Fibroblast of skin of left biceps (primary cell): ENCODE data around the gene GANC.
"Not testable (repeated sequence)": the region's sequence is repeated elsewhere in the genome, so short reads cannot be mapped to it uniquely, and the experiment has no call there.

Experiments
- DNase-seq, 2 experiments: peaks; one replicate each; pipeline ENCODE4 v3.0.0-alpha.2; 2013; ENCODE audit warnings: low read depth in 2 of 2

Gene GANC

DNA sequence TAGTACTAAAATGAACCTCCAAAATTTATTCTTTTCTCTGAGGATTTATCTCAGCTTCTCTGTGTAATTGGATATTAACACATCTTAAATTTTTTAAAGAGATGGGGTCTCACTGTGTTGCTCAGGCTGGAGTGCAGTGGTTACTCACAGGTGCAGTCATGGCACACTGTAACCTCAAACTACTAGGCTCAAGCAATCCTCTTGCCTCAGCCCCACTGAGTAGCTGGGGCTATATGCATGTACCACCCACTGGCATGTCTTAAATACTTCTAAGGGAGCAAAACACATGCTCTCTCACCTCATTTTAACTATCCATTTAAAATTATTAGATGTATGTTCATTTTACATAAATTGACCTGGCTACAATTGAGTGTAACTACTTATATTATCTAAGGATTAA is 11.6 kb downstream of the GANC start:
- no peak for DNase-seq

DNA sequence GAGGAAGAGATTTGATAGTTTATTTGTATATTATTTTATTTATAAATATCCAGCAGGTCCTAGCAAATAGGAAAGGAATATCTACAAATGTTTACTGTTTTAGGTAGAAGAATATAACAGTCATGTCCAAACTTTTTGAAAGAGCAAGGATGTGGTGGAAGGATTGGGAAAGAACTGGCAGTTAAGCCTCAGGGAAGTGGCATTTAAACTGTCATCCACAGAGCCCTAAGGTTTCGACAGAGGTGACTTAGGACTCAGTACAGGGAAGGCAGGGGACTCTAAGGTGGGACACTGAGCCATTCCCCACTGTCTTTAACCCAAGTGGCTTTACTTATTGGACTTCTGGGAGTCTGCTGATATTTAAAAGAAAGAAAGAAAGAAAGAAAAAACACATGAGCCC is 12.0 kb downstream of the GANC start:
- no peak for DNase-seq

DNA sequence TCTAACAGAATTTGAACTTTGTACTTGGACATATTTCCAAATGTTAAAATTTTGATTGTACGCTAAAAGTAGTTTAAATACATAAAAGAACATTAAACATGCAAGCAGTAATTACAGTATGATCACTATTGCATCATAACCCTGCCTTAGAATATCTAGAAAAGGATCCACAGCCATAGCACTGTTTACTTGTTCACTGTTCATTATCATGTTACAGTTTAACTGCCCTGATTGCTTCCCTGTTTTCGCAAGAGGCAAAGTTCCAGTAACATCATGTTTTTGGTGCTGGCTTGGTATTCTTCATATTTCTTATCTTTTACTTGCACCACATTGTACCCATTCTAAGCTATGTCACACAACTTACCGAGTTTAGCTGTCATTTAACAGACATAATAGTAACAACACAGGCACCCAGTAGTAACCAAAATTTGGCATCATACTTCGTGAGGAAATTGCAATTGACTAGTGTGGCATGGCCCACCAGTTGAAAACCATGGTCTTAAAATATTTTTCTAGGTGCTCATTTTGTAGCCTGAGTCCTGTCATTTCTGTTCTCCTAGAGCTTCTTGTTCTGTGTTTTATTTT is 13.5 kb downstream of the GANC start:
- DNase-seq, result no peak

DNA sequence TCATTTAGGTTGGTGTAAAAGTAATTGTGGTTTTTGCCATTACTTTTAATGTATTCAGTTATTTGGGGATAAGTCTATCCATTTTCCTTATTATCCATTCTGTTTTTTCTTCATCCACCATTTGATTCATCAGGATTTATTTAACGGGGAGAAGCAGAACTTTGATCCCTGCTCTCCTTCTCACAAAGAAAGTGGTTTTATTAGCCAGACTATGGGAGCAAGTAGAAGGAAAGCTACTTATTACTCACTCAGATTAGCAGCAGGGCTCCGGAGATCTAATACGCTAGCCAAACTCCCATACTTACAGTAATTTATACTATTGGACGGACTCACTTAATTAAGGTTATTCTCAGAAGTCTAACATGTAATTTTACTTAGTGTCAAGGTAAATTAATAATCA is 14.9 kb downstream of the GANC start:
- DNase-seq, result no peak

DNA sequence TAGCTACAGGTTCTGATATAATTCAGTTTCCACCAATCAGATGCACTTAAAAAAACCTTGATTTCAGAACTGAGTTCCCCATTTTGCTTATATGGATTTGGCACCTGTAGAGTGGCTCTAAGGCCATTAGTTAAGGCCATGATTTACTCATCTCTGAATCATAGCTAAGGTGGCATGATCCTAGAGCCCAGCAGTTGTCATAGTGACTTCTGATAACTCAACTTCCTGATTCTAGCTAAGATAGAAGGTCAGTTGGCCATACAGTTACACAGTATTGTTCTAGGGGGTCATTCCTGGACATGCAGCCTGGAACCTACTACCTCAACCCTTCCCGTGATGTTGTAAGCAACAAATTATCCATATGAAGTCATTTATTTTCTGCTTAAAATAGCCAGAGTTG is 16.2 kb downstream of the GANC start:
- no peak for DNase-seq

DNA sequence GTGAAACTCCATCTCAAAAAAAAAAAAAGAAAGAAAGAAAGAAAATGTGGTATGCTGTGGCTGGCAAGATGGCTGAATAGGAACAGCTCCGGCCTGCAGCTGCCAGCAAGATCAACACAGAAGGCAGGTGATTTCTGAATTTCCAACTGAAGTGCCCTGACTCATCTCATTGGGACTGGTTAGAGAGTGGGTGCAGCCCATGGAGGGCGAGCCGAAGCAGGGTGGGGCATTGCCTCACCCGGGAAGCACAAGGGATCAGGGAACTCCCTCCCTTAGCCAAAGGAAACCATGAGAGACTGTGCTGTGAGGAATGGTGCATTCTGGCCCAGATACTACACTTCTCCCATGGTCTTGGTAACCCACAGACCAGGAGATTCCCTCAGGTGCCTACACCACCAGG is 28.0 kb downstream of the GANC start:
- DNase-seq, result not testable (repeated sequence)

DNA sequence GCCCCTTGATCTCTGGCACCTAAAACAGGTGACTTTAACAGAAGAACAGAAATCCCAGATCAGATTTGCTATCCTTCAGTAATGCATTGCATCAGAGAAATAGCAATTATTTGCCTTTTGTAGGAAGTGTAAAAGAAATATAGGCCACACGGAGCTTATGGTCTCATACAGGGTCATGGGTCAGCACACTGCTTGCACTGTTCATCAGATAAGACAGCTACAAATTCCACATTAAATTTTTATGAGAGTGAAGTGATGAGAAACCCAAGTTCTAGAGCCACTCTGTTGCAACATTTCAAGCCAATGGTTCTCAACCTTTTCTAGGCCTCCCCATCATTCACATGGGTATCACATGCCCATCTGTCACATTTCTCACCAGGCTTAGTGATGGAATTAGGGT is 33.7 kb downstream of the GANC start:
- no peak for DNase-seq

DNA sequence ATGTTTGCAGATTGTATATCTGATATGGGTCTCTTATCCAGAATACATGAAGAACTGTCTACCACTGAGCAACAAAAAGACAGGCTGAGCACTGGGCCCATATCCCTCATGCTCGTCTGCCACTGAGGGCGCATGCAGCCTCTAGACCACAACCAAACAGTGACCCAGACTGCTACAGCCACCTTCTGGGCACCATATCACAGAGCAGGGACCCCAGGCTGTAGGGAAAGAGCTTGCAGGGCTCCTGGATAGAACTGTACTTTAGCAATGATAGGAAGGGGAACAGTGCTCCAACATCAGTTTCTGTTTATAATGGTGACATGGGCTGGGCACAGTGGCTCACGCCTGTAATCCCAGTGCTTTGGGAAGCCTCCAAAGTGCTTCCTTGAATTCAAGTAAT is 40.5 kb downstream of the GANC start:
- no peak for DNase-seq

DNA sequence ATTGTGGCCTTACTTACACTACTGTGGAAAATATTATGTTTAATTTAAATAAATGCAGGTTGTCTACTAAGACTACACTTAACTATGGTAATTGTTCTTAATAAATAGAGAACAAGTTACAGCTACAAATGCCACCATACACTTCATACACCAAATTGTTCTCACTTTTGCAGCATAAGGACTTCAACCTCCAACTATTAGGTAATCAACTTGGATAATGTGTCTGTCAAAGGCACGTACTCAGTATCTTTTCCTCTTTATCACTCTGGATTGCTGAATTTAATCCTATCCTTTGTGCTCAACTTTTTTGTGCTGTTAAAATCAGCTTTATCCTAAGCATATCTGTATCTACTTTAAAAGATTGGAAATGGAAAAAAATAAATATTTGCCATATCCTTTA is 41.8 kb downstream of the GANC start:
- DNase-seq, result no peak

DNA sequence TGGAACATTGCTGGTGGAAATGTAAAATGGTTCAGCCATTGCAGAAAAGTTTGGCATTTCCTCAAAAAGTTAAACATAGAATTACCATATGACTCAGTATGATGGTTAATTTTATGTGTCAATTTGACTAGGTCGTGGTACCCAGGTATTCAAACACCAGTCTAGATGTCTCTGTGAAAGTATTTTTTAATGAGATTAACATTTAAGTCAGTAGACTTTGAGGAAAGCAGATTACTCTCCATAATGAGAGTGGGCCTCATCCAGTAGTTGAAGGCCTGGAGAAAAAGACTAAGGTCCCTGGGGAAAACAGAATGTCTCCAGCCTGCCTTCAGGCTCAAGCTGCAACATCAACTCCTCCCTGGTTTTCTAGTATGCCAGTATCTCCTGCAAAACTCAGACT is 42.5 kb downstream of the GANC start:
- DNase-seq, result no peak

DNA sequence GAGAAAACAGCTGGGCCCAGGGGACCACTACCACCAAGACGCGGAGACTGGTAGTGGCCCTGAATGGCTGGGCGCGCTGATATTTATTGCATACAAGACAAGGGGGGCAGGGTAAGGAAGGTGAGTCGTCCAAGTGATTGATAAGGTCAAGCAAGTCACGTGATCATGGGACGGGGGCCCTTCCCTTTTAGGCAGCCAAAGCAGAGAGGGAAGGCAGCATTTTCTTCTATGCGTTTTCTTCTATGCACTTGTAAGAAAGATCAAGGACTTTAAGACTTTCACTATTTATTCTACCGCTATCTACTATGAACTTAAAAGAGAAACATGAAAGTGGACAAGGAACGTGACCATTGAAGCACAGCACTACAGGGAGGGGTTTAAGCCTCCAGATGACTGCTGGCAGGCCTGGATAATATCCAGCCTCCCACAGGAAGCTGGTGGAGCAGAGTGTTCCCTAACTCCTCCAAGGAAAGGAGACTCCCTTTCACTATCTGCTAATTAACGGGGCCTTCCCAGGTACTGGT is 43.3 kb downstream of the GANC start:
- DNase-seq, result not testable (repeated sequence)

DNA sequence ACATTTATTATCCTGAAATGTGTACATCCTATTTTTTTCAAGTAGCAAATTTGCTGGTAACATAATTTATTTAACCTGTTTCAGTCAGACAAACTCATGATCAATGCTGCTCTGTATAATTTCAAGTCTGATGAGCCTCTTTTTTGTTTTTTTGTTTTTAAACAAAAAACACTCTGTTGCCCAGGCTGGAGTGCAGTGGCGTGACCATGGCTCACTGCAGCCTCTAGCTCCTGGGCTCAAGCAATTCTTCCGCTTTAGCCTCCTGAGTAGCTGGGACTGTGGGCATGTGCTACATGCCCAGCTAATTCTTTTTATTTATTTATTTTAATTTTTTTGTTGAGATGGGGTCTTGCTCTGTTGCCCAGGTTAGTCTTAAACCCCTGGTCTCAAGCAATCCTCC is 46.2 kb downstream of the GANC start:
- DNase-seq, result no peak

DNA sequence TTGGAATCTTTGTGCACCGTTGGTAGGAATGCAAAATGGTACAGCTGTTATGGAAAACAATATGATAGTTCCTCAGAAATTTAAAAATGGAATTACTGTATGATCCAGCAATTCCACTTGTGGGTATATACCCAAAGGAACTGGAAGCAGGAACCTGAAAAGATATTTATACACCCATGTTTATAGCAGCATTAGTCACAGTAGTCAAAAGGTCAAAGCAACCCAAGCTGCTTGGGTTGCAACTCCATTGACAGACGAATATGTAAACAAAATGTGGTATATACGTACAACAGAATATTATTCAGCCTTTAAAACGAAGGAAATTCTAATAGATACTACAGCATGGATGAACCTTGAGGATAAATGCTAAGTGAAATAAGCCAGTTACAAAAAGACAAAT is 51.3 kb downstream of the GANC start:
- DNase-seq, result no peak

DNA sequence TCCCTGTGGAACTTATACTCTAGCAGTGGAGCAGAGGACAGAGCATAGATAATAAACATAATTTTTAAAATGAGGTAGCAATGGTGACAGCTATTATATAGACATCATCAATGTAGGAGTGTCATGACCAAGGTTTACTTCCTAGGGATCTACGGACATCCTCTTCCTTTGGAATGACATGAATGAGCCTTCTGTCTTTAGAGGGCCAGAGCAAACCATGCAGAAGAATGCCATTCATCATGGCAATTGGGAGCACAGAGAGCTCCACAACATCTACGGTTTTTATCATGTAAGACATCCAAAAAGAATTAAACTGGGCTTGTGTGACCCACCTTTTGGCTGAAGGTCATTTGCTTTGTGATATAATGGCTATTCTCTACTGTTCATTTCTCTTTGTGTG is 56.2 kb downstream of the GANC start:
- no peak for DNase-seq

DNA sequence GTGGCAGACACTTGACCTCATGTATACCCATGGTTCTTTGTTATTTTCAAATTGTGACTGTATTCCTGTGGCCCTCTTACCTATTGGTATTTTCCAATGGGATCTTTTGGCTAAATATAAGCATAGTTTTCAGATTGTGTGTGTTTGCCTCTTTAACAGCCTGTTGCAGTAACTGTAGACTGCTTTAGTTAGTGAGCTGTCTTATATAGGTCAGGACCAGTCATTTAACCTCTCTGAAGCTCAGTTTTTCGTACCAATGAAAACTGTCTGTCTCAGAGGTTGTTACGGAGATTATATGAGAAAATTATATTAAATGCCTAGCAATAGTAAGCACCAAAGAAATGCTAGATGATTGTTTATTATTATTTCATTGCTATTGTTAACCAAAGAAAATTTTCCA is 57.0 kb downstream of the GANC start:
- DNase-seq, result no peak

DNA sequence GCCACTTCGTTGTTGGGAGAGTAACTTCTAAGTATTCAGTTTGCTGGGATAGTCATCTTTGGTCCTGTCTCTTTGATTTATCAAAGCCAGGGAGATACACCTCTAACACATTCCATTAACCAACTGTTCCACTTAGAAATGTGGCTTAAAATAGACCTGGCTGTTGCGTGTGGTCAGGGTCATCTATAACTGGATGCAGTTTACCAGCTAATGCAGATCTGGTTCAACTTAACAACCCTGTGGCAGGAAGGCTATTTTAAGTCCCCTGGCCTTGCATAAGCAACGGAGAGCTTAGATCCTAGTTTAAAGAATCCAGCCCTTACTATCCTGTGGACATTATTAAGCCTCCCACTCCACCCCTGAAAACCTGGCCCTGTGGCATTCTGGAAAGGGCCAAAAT is 58.2 kb downstream of the GANC start:
- no peak for DNase-seq

DNA sequence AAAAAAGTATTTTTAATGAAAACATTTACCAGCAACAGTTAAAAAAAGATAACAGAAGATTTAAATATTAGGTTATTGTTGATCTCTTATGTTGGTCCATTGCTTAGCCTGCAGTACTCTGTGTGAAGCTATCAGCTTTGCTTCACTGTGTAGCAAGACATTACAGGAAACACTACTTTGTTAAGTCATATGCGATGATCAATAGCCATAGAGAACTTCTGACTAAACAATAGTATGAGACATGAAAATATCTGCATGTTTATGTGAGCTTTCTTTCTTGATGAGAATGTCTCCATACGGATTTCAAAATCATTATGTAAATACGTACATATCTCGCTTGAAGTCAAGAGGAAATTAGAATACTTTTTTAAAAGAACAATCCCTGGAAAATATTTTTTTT is 59.3 kb downstream of the GANC start:
- peak in 1 of 2 experiments; percentile 19 for DNase-seq

DNA sequence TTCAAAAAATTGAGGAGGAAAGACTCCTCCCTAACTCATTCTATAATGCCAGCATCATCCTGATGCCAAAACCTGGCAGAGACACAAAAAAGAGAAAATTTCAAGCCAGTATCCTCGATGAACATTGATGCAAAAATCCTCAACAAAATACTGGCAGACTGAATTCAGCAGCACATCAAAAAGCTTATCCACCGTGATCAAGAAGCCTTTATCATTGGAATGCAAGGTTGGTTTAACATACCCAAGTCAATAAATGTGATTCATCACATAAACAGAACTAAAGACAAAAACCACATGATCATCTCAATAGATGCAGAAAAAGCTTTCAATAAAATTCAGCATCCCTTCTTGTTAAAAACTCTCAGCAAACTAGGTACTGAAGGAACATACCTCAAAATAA is 62.1 kb downstream of the GANC start:
- no peak for DNase-seq

DNA sequence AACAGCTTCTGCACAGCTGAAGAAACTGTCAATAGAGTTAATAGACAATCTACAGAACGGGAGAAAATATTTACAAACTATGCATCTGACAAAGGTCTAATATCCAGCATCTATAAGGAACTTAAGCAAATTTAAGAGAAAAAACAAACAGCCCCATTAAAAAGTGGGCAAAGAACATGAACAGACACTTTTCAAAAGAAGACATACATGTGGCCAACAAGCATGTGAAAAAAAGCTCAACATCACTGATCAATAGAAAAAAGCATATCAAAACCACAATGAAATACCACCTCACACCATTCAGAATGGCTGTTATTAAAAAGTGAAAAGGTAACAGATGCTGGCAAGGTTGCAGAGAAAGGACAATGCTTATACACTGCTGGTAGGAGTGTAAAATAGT is 63.6 kb downstream of the GANC start:
- not testable (repeated sequence) for DNase-seq

DNA sequence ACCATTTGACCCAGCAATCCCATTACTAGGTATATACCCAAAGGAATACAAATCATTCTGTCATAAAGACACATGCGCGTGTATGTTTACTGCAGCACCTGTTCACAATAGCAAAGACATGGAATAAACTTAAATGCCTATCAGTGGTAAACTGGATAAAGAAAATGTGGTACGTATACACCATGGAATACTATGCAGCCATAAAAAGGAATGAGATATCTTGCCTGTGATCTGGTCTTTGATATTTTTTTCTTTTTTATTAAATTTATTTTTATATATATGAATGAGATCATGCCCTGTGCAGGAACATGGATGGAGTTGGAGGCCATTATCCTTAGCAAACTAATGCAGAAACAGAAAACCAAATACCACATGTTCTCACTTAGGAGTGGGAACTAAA is 64.1 kb downstream of the GANC start:
- not testable (repeated sequence) for DNase-seq

DNA sequence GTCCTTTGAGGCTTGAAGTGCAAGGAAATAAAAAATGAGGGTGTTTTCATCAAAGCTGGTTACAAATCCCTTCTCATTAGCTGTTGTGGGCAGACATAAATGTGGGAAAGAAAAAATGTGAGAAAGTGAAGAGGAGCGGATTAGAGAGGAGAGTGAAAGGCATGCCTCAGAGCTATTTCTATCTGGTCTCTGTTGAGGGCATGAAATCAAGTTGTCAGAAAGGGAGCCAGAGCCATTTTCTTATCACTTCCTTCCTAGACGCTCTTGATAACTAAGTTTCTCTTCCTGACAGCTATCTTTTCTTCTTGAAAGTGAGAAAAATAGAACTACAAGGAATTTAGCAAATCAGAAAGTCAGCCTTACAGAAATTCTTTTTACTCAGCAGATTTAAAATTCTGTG is 65.5 kb downstream of the GANC start:
- no peak for DNase-seq

DNA sequence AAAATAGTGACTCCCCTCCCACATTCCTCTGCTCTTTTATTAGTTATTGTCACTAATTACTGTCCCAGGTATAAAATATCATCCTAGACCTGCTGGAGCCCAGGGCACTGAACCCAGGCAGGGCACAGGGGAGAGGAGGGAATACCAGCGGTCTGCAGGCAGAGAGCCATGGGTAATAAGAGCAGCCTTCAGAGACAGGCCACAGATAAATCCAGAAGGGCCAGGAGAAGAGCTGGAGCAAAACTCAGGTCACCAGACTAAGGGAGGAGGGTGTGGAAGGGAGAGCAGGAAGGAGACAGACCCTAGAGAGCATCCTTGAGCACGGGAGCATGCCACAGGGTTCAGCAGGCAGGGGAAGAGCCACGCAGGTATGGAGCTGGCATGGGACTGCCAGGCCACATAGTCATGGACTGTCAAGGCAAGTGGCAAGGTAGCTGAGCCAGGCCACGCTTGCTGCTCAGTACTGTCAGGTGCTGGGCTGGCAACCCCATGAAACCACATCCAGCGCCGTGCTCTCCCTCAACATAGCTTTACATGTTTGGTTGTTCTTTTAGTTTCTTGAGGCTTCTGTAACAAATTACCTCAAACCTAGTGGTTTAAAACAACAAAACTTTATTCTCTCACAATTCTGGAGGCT is 70.7 kb downstream of the GANC start:
- DNase-seq, result no peak

DNA sequence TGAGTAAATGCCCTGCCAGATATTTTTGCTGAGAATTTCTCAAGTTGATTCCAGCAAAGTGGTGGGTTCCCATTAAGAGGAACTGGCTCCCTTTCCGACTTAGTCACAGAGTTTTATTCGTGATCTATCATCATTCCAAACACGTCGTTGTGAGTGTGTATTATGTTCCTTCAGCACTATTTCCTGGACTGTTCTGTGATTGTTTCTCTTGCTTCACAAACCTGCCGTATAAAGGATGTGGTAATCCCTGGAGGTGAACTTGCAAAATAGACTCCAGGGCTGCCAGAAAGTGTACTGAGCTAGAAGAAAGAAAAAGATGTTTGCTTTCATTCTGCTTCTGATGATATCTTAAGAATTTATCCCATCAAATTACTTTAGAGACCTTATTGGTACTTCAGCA is 71.8 kb downstream of the GANC start:
- DNase-seq, result peak; percentile 45 to 53

DNA sequence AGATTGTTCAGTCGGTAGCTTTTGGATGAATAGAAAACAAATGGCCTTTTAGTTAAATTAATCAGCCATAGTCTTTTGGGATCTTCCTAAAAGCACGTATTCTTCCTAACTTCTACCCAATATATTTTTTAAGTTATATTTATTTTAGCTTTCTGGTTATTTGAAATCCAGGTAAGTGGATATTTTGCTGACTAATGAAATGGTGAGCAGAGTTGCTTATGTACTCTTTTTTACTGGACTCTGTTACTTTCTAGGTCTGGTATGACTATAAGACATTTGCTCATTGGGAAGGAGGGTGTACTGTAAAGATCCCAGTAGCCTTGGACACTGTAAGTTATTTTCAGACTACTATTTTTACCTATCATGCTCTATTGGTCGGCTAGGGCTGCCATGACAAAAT is 72.5 kb downstream of the GANC start:
- DNase-seq, result no peak
